Measurements from ENCODE around the gene SPTBN2. TPM values are rescaled to one million over a fixed set of nuclear protein-coding genes. Genes with fewer than 3 reads are reported as not detected.

The SPTBN2 gene
- total RNA-seq, 1 experiment from 2014 or later: 51.0 TPM

DNA sequence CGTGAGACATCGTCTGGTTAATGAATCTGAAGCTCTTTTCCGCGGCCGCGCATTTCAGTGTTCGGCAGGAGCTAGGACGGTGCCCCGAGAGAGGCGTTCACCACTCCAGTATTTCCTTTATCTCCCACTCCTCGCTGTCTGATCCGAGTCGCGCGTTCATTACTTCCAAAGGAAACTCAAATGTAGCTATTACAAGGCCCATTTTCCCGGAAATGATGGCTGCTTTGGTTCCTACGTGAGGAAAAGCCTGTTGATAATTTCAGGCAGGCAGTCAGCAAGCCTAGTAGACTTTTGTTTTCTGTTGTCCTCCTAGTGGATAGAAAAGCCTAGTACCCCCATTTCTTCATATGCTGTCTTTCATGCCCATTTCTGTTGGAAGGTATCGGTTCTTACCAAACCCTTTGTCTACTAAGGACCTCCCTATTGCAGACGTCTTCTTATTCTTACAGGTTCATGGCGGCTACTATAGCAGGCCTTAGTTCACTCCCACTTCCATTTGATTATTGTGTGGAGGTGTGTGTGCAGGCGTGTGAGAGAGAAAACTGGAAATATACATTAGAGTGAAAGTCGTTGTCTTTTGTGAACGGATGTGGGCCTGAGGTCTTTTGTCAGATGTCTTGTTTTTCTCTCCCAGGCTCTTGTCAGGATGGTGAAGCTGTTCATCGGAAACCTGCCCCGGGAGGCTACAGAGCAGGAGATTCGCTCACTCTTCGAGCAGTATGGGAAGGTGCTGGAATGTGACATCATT is 89.8 kb downstream of the SPTBN2 start:
- H4K20me1 ChIP-seq (ENCODE audit: insufficient read depth): peaks cover 56% of the 10 kb centered on the region
- POLR2A ChIA-PET (ENCODE audit: unreplicated experiment): interaction anchor here (0.6 to 2.1 kb wide), 3 partner anchors 23 to 113 kb away, joined by 4 to 18 read pairs (median 16); partner anchors contain the start of gene RBM14

DNA sequence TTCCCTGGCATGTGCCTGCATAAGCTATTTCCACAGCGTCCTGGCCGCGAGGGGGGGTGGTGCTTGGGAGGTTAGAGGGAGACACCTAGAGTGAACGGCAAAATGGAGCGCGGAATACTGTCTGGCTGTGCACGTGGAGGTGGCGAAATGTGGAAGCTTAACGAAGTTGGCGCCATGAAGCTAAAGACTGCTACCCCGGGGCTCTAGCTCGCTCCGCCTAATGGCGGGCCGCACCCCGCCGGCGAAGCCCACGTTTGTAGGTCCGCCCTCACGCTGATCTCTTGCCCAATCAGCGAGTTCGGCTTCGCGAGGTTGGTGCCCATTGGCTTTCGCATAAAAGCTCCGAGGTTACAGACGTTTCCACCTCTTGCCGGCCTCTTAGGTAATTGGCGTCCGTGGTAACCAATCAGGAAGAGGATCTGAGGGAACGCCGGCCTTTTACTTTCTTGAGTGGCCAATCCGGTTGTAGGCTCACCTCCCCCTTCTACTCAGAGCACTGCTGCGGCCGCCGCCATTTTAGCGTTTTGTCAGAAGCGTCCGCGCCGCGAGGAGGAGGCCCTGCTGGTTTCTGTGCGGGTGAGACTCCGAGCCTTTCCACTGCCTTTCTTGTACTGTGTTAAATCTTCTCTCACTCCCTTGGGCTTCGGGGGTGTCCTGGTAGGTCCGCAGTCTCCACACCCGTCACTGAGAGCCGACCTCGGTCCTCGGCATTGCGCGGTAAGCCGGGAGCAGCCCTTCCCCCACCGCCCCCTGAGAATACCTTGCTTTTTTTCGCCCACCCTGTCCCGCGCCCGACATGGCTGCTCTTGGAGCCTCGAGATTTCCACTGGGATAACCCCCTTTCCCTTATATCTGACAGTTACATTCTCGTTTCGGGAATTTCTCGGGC is 90.6 kb downstream of the SPTBN2 start, which contains the start of gene RBM4:
RBM4 (plus strand) TSS at position 527 of the 889 bp plus-strand sequence. CDS start 1,009 bp downstream, outside the sequence.
- peaks cover 38% of the 10 kb centered on the region for H3K4me1 ChIP-seq (replicated peaks; ENCODE audit: insufficient read depth)
- peak within 1 kb of the TSS; percentile 68 for H2AFZ ChIP-seq
- BruUV-seq (replicated peaks): no TSS peak
- H3K79me2 ChIP-seq (ENCODE audit: low read depth): peaks cover 96% of the 10 kb centered on the region
- no peaks in the 10 kb centered on the region for H3K9me3 ChIP-seq (ENCODE audit: insufficient read depth, low read depth)
- peak within 1 kb of the TSS; percentile 92 for H3K4me3 ChIP-seq
- H3K4me2 ChIP-seq: peak within 1 kb of the TSS; percentile 87
- H3F3A ChIP-seq (ENCODE audit: insufficient read depth, low read depth): peaks cover 73% of the 10 kb centered on the region
- H3K9me2 ChIP-seq (ENCODE audit: insufficient read depth): no peaks in the 10 kb centered on the region
- H3K27me3 ChIP-seq (ENCODE audit: insufficient read depth, low read depth): no peaks in the 10 kb centered on the region
- peak within 1 kb of the TSS; percentile 68 for H3K27ac ChIP-seq
- POLR2A ChIA-PET (ENCODE audit: unreplicated experiment): interaction anchor here (0.5 to 2.1 kb wide), 11 partner anchors 11 to 741 kb away, joined by 4 to 18 read pairs (median 7); partner anchors contain the start of genes RBM14 and RCE1
- peaks cover 36% of the 10 kb centered on the region for H3K36me3 ChIP-seq (ENCODE audit: low read depth)
- intact Hi-C loops (cut with micrococcal nuclease; ENCODE audit: unreplicated experiment): loop anchor here (1.0 kb wide), 1 partner anchor 22 kb away; the partner anchor contains the start of gene RBM14
- peak; percentile 99 to 100 for DNase-seq
- peaks cover 56% of the 10 kb centered on the region for H4K20me1 ChIP-seq (ENCODE audit: insufficient read depth)
- TF ChIP-seq EZH2 (IDR thresholded peaks at IDR 0.05; ENCODE audit: low read depth): no peak
- TF ChIP-seq, protein P1, sequence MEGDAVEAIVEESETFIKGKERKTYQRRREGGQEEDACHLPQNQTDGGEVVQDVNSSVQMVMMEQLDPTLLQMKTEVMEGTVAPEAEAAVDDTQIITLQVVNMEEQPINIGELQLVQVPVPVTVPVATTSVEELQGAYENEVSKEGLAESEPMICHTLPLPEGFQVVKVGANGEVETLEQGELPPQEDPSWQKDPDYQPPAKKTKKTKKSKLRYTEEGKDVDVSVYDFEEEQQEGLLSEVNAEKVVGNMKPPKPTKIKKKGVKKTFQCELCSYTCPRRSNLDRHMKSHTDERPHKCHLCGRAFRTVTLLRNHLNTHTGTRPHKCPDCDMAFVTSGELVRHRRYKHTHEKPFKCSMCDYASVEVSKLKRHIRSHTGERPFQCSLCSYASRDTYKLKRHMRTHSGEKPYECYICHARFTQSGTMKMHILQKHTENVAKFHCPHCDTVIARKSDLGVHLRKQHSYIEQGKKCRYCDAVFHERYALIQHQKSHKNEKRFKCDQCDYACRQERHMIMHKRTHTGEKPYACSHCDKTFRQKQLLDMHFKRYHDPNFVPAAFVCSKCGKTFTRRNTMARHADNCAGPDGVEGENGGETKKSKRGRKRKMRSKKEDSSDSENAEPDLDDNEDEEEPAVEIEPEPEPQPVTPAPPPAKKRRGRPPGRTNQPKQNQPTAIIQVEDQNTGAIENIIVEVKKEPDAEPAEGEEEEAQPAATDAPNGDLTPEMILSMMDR (conservative IDR thresholded peaks at IDR 0.05): no peak
- CTCF ChIA-PET: interaction anchor here (0.7 to 1.4 kb wide), 4 partner anchors 39 to 491 kb away, joined by 3 to 20 read pairs (median 3); partner anchors contain the start of genes MRPL11 and RBM4B

More for the DNA sequence above, 89.8 kb downstream of the SPTBN2 start:
- Histone ChIP-seq H3K27me3 (ENCODE audit: insufficient read depth, low read depth) (no peaks in the 10 kb centered on the region), H3K9me2 (ENCODE audit: insufficient read depth) (no peaks in the 10 kb centered on the region), H3K4me2 (peak overlapping the region; percentile 87), H3K27ac (peak overlapping the region; percentile 68), H3K79me2 (ENCODE audit: low read depth) (peaks cover 96% of the 10 kb centered on the region), H3K36me3 (ENCODE audit: low read depth) (peaks cover 43% of the 10 kb centered on the region), H3F3A (ENCODE audit: insufficient read depth, low read depth) (peaks cover 65% of the 10 kb centered on the region), H3K4me1 (replicated peaks; ENCODE audit: insufficient read depth) (peaks cover 38% of the 10 kb centered on the region), H2AFZ (peak overlapping the region; percentile 68), H3K4me3 (peak overlapping the region; percentile 92), H3K9me3 (ENCODE audit: insufficient read depth, low read depth) (no peaks in the 10 kb centered on the region)
- no peak for TF ChIP-seq EZH2 (IDR thresholded peaks at IDR 0.05; ENCODE audit: low read depth)
- TF ChIP-seq, protein P1 (conservative IDR thresholded peaks at IDR 0.05): no peak
- no peak for DNase-seq
- CTCF ChIA-PET: interaction anchor here (0.7 to 1.4 kb wide), 2 partner anchors 87 to 201 kb away, joined by 3 to 20 read pairs; partner anchors contain the start of gene MRPL11
- intact Hi-C loops (cut with micrococcal nuclease; ENCODE audit: unreplicated experiment): no loop called here
- BruUV-seq (replicated peaks): TSS peak; percentile 63

All from PC-9 (cell line).